Inflammatory macrophage (primary cell): ENCODE results near the gene CD163.
A peak's percentile ranks its signal among the peaks of the same experiment; 100 is the strongest.
"Not testable (repeated sequence)": the region's sequence is repeated elsewhere in the genome, so short reads cannot be mapped to it uniquely, and the experiment has no call there.

Source experiments
- DNase-seq, 2 donors: peaks; one replicate each; pipeline ENCODE4 v3.0.0-alpha.2; 2020 to 2022
- total RNA-seq, 18 experiments: gene quantifications; one replicate each; lab custom pipeline; 2026; ENCODE audit warnings: mixed read lengths in 6 of 18, inconsistent platforms in 2 of 18; lab: John Stamatoyannopoulos, UW

The CD163 gene
- total RNA-seq = 20.2 to 461 (median 173) reads per million in 18 experiments

GRCh38 chr12:7503686-7504415 is at the start of gene CD163:
CD163 (minus strand) TSS chr12:7503777; CDS start chr12:7503690, 87 bp downstream.
- peak; percentile 86 to 98 for DNase-seq

- peak; percentile 84 to 98 for DNase-seq
Observed at GRCh38 chr12:7542813-7543212, 39.2 kb upstream of the CD163 start.

- DNase-seq = no peak
Observed at GRCh38 chr12:7542046-7542445, 38.5 kb upstream of the CD163 start.

- peak in 1 of 2 donors; percentile 11 for DNase-seq
Observed at GRCh38 chr12:7514416-7514815, 10.8 kb upstream of the CD163 start.

- DNase-seq = peak; percentile 94 to 96
Observed at GRCh38 chr12:7512553-7512952, 9.0 kb upstream of the CD163 start.

- DNase-seq = not testable (repeated sequence)
Observed at GRCh38 chr12:7509793-7510470, 6.4 kb upstream of the CD163 start.

- peak in 1 of 2 donors; percentile 20 for DNase-seq
Observed at GRCh38 chr12:7502612-7503011, 965 bp downstream of the CD163 start.

- DNase-seq = peak; percentile 11 to 29
Observed at GRCh38 chr12:7501031-7501588, 2.5 kb downstream of the CD163 start.

- peak; percentile 5 to 17 for DNase-seq
Observed at GRCh38 chr12:7499636-7500035, 3.9 kb downstream of the CD163 start.

- peak; percentile 84 to 90 for DNase-seq
Observed at GRCh38 chr12:7498809-7499208, 4.8 kb downstream of the CD163 start.

GRCh38 chr12:7497661-7498060 is 5.9 kb downstream of the CD163 start:
- DNase-seq = no peak

- DNase-seq = no peak
Observed at GRCh38 chr12:7496451-7496850, 7.1 kb downstream of the CD163 start.

GRCh38 chr12:7495136-7495535 is 8.4 kb downstream of the CD163 start:
- no peak for DNase-seq

GRCh38 chr12:7493006-7493405 is 10.6 kb downstream of the CD163 start:
- no peak for DNase-seq

- DNase-seq = no peak
Observed at GRCh38 chr12:7486512-7486911, 17.1 kb downstream of the CD163 start.

GRCh38 chr12:7485095-7485494 is 18.5 kb downstream of the CD163 start:
- no peak for DNase-seq

- no peak for DNase-seq
Observed at GRCh38 chr12:7483343-7483742, 20.2 kb downstream of the CD163 start.

GRCh38 chr12:7479771-7480170 is 23.8 kb downstream of the CD163 start:
- DNase-seq = no peak

GRCh38 chr12:7472060-7472459 is 31.5 kb downstream of the CD163 start:
- DNase-seq = no peak

- DNase-seq = peak; percentile 69 to 73
Observed at GRCh38 chr12:7460375-7461259, 43.0 kb downstream of the CD163 start.

- DNase-seq = no peak
Observed at GRCh38 chr12:7459973-7460372, 43.6 kb downstream of the CD163 start.

GRCh38 chr12:7451756-7452155 is 51.8 kb downstream of the CD163 start:
- DNase-seq = no peak

- DNase-seq = no peak
Observed at GRCh38 chr12:7450667-7451066, 52.9 kb downstream of the CD163 start.
